Loucy (cell line): ENCODE results near the gene DXO.
"Not testable (repeated sequence)": the region's sequence is repeated elsewhere in the genome, so short reads cannot be mapped to it uniquely, and the experiment has no call there.

Experiments
- CTCF ChIP-seq: fragments of 200-600 bp; sonication (generic); conservative IDR thresholded peaks from 2 replicates; pipeline ENCODE4 v1.5.1; 2014; ENCODE audit warnings: mild to moderate bottlenecking, antibody characterized with exemption, low read length
- EZH2phosphoT487 ChIP-seq: fragments of 200-600 bp; IDR thresholded peaks from 2 replicates; pipeline ENCODE4 v1.6.1; 2018; ENCODE audit warnings: antibody characterized with exemption, mild to moderate bottlenecking, moderate library complexity, borderline replicate concordance

DNA sequence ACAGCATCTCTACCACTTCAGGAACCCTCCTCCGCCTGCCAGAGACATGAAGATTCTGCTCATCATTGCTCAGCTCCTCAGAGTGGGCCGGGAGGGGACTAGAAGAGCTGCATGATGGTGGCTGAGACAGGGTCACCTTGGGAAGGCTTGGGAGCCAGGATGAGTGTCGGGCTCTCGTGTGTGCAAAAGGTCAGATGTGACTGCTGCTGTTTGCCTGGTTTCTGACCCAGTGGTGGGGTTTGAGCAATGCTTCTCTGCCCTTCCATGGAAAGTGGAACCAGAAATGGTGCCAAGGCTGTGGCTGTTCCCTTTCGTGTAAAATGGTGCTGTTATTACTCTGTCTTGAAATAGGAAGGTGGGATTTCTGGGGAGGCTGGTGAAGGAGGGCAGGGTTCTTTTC lies 41.8 kb upstream of the DXO start:
- TF ChIP-seq CTCF, EZH2phosphoT487: not testable (repeated sequence)
